ENCODE results near the gene KCNIP4.
"Not testable (repeated sequence)": the region's sequence is repeated elsewhere in the genome, so short reads cannot be mapped to it uniquely, and the experiment has no call there.

The KCNIP4 gene

DNA sequence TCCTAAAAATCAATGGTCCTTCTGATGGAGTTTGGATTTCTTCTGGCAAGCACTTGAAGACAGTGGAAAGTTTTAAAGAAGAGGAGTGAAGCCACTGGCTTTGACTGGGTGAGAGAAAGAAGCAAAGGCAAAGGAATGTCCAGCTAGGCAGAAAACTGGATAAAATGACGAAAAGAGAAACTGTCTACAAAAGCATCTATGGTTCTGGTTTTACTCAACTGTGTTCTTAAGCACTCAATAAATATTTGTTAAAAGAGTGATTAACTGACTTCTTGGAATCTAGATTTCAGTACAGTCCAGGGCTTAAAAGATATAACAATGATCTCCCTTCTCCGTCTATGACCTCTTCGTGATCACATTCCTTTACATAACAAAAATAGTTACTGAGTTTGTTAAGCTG, 1195.9 kb downstream of the KCNIP4 start:
- Histone ChIP-seq H3K36me3 (ENCODE audit: insufficient read depth, low read length) (no peaks in the 10 kb centered on the region), H4K20me1 (ENCODE audit: insufficient read depth, low read length, poor library complexity, severe bottlenecking) (no peaks in the 10 kb centered on the region), H3K4me3 (ENCODE audit: low read length, poor library complexity, severe bottlenecking) (no peak overlapping the region), H3K9me2 (replicated peaks; ENCODE audit: low read depth, low read length) (no peaks in the 10 kb centered on the region), H3F3A (ENCODE audit: low read depth) (no peaks in the 10 kb centered on the region), H3K27me3 (ENCODE audit: insufficient read depth, low read length, poor library complexity, severe bottlenecking) (no peaks in the 10 kb centered on the region), H3K9me3 (ENCODE audit: insufficient read depth, low read depth, low read length) (no peaks in the 10 kb centered on the region), H2AFZ (ENCODE audit: low read length) (no peak overlapping the region), H3K79me2 (ENCODE audit: insufficient read depth, low read length) (no peaks in the 10 kb centered on the region), H3K4me1 (ENCODE audit: insufficient read depth, low read length, poor library complexity, severe bottlenecking) (no peaks in the 10 kb centered on the region), H3K4me2 (ENCODE audit: low read depth, low read length, poor library complexity, severe bottlenecking) (no peak overlapping the region), H3K9ac (ENCODE audit: low read depth, low read length, poor library complexity, severe bottlenecking) (no peak overlapping the region)
- no peak for TF ChIP-seq EZH2phosphoT487 (IDR thresholded peaks at IDR 0.05; ENCODE audit: borderline replicate concordance)
- TF ChIP-seq, protein P1, sequence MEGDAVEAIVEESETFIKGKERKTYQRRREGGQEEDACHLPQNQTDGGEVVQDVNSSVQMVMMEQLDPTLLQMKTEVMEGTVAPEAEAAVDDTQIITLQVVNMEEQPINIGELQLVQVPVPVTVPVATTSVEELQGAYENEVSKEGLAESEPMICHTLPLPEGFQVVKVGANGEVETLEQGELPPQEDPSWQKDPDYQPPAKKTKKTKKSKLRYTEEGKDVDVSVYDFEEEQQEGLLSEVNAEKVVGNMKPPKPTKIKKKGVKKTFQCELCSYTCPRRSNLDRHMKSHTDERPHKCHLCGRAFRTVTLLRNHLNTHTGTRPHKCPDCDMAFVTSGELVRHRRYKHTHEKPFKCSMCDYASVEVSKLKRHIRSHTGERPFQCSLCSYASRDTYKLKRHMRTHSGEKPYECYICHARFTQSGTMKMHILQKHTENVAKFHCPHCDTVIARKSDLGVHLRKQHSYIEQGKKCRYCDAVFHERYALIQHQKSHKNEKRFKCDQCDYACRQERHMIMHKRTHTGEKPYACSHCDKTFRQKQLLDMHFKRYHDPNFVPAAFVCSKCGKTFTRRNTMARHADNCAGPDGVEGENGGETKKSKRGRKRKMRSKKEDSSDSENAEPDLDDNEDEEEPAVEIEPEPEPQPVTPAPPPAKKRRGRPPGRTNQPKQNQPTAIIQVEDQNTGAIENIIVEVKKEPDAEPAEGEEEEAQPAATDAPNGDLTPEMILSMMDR (conservative IDR thresholded peaks at IDR 0.05; ENCODE audit: low read length), result no peak

DNA sequence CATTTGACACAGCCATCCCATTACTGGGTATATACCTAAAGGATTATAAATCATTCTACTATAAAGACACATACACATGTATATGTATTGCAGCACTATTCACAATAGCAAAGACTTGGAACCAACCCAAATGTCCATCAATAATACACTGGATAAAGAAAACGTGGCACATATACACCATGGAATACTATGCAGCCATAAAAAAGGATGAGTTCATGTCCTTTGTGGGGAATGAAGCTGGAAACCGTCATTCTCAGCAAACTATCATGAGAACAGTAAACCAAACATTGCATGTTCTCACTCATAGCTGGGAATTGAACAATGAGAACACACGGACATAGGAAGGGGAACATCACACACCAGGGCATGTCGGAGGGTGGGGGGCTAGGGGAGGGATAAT, 1202.6 kb downstream of the KCNIP4 start:
- not testable (repeated sequence) for H3K4me3 ChIP-seq (ENCODE audit: low read length, poor library complexity, severe bottlenecking); H3K4me2 ChIP-seq (ENCODE audit: low read depth, low read length, poor library complexity, severe bottlenecking); H3K9me3 ChIP-seq (ENCODE audit: insufficient read depth, low read depth, low read length); H3K4me1 ChIP-seq (ENCODE audit: insufficient read depth, low read length, poor library complexity, severe bottlenecking); H2AFZ ChIP-seq (ENCODE audit: low read length); H3K9ac ChIP-seq (ENCODE audit: low read depth, low read length, poor library complexity, severe bottlenecking); H3F3A ChIP-seq (ENCODE audit: low read depth); H3K79me2 ChIP-seq (ENCODE audit: insufficient read depth, low read length); H3K36me3 ChIP-seq (ENCODE audit: insufficient read depth, low read length); H3K27me3 ChIP-seq (ENCODE audit: insufficient read depth, low read length, poor library complexity, severe bottlenecking); H3K9me2 ChIP-seq (replicated peaks; ENCODE audit: low read depth, low read length); H4K20me1 ChIP-seq (ENCODE audit: insufficient read depth, low read length, poor library complexity, severe bottlenecking)

DNA sequence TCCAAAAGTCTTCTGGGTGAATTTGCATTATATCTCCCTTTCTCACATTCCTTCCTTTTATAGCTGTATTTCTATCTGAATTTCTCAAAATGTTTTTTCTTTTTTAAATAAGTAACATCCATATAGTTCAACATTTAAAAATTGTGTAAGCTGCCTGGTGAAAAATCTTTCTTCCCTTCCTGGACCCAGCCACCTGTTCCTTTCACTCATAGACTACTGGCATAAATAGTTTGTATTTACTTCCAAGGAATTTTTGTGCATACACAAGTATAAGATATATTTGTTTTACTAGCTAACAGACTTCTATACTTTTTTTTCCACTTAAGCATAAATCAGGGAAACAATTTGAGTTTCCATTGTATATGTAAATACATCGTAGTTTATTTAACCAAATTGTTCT, 1212.6 kb downstream of the KCNIP4 start:
- Histone ChIP-seq H3K4me3 (ENCODE audit: low read length, poor library complexity, severe bottlenecking) (no peak overlapping the region), H3K9ac (ENCODE audit: low read depth, low read length, poor library complexity, severe bottlenecking) (no peak overlapping the region), H3K4me1 (ENCODE audit: insufficient read depth, low read length, poor library complexity, severe bottlenecking) (no peaks in the 10 kb centered on the region), H3K9me3 (ENCODE audit: insufficient read depth, low read depth, low read length) (no peaks in the 10 kb centered on the region; the same call in 1 of the 2 replicates), H3K27me3 (ENCODE audit: insufficient read depth, low read length, poor library complexity, severe bottlenecking) (no peaks in the 10 kb centered on the region), H3K4me2 (ENCODE audit: low read depth, low read length, poor library complexity, severe bottlenecking) (no peak overlapping the region), H3K9me2 (replicated peaks; ENCODE audit: low read depth, low read length) (no peaks in the 10 kb centered on the region), H2AFZ (ENCODE audit: low read length) (no peak overlapping the region), H3K36me3 (ENCODE audit: insufficient read depth, low read length) (peaks cover 13% of the 10 kb centered on the region; the same call in 1 of the 2 replicates), H3K79me2 (ENCODE audit: insufficient read depth, low read length) (no peaks in the 10 kb centered on the region), H4K20me1 (ENCODE audit: insufficient read depth, low read length, poor library complexity, severe bottlenecking) (no peaks in the 10 kb centered on the region), H3F3A (ENCODE audit: low read depth) (no peaks in the 10 kb centered on the region)
- TF ChIP-seq EZH2phosphoT487 (IDR thresholded peaks at IDR 0.05; ENCODE audit: borderline replicate concordance), result no peak
- TF ChIP-seq, protein P1 (conservative IDR thresholded peaks at IDR 0.05; ENCODE audit: low read length), result no peak

DNA sequence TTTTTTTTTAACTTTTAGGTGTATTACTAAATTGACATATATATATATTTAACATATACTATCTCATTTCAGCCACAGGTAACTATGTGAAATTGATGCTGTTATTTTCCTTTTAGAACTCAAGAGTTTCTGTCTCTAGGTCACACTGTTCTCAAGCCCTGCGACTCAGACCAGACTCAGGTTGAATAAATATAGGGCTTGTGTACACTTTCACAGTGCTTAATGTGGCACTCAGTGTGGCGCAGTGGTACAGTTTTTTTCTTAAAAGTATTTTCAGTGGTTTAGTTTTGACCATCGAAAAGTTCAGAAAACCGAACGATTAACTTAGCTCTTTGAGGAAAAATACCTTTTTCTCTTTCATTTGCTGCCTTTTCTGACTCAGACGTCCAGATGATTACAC, 1223.7 kb downstream of the KCNIP4 start:
- Histone ChIP-seq H3K79me2 (ENCODE audit: insufficient read depth, low read length) (no peaks in the 10 kb centered on the region), H3K9ac (ENCODE audit: low read depth, low read length, poor library complexity, severe bottlenecking) (no peak overlapping the region), H3F3A (ENCODE audit: low read depth) (no peaks in the 10 kb centered on the region), H2AFZ (ENCODE audit: low read length) (no peak overlapping the region), H4K20me1 (ENCODE audit: insufficient read depth, low read length, poor library complexity, severe bottlenecking) (no peaks in the 10 kb centered on the region), H3K27me3 (ENCODE audit: insufficient read depth, low read length, poor library complexity, severe bottlenecking) (no peaks in the 10 kb centered on the region), H3K36me3 (ENCODE audit: insufficient read depth, low read length) (peaks cover 44% of the 10 kb centered on the region; the same call in 1 of the 2 replicates), H3K9me3 (ENCODE audit: insufficient read depth, low read depth, low read length) (no peaks in the 10 kb centered on the region), H3K4me3 (ENCODE audit: low read length, poor library complexity, severe bottlenecking) (no peak overlapping the region), H3K4me1 (ENCODE audit: insufficient read depth, low read length, poor library complexity, severe bottlenecking) (no peaks in the 10 kb centered on the region), H3K9me2 (replicated peaks; ENCODE audit: low read depth, low read length) (no peaks in the 10 kb centered on the region), H3K4me2 (ENCODE audit: low read depth, low read length, poor library complexity, severe bottlenecking) (no peak overlapping the region)
- TF ChIP-seq, protein P1 (conservative IDR thresholded peaks at IDR 0.05; ENCODE audit: low read length), result no peak
- TF ChIP-seq EZH2phosphoT487 (IDR thresholded peaks at IDR 0.05; ENCODE audit: borderline replicate concordance), result no peak
